Iris pigment epithelial cell (primary cell): ENCODE results near the gene ZCCHC3.
A peak's percentile ranks its signal among the peaks of the same experiment; 100 is the strongest.

ENCODE experiments used
- DNase-seq: peaks from one replicate; pipeline ENCODE4 v3.0.0-alpha.2; 2011; ENCODE audit warnings: low read depth

ZCCHC3 gene

DNA sequence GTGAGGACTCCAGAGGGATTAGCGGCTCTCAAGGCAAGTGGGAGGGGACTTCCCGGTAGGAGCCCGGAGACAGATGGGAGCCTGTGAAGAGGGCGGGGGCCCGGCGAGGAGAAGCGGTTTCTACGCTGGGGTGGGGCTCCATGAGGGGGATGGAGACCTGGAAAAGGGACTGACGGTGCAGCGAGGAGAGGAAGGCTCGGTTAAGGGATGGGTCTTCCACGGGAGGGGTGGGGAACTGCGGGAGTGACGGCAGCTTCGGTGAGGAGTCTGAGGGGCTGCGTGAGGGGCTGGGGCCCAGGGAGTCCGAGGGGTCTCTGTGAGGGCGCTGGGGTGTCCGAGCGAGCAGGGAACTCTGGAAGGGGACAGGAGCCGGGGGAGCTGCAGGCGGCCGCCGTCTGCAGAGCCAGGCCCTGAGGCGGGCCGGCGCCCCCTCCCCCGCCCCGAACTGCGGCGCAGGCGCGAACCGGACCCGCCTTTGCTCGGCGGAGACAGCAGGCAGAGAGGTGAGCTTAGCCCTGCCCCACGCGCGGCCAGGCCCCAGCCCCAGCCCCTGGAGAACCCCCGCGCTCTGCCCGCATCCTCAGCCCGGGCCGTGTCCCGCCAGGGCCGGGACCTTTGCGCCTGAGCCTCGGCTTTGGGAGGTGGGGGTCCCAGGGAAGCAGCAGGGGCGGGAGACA is 49.4 kb downstream of the ZCCHC3 start, which contains the start of gene NRSN2:
TSS of gene NRSN2 (plus strand) at position 472 of the 677 bp plus-strand sequence. CDS start 2,533 bp downstream, outside the sequence.
- DNase-seq = peak; percentile 73

DNA sequence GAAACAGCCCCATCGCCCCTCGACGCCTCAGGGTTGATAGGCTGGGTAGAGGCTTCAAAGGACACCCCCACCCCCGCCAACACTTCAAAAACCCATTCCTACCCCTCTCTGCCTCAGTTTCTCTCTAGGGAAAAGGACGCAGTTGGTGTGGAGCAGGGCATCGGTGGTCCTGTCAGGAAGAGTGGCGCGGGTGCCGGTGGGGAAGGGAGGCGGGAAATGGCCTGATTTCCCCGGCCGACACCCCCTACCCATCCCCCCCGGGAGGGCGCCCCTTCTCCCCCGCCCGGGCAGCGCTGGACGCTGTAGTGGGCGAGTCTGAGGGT is 49.9 kb downstream of the ZCCHC3 start:
- no peak for DNase-seq

GRCh38 chr20:347640-348484 is 50.5 kb downstream of the ZCCHC3 start:
- DNase-seq = peak; percentile 95

DNA sequence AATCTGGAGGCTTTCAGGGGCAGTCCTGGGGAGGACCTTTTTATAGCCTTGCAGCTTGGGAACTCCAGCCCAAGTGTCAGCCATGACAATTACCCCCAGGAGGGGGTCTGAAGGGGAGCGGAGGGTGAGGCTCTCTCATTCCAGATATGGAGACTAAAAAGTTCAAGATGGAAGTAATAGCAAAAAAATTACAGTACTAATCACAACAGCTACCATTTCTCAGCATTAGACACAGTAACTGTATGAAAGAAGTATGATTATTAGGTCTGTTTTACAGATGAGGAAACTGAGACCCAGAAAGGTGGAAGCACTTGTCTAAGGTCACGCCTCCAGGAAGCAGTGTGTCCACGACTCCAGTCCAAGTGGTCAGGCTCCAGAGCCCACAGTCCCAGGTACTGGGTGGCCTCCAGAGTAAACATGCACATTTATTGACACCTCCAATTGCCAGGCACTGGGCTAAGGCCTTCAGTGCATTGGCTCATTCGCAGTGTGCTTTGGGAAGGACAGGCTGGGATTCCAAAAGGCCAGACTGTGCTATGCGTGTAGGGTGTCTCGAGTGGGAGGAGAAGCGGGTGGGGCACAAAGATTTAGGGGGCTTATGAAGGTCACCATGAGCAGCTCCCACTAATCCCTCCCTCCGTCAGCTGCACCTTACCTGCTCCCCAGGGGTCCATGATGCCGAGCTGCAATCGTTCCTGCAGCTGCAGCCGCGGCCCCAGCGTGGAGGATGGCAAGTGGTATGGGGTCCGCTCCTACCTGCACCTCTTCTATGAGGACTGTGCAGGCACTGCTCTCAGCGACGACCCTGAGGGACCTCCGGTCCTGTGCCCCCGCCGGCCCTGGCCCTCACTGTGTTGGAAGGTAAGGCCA is 51.8 kb downstream of the ZCCHC3 start:
- no peak for DNase-seq
